Activated CD4-positive, alpha-beta T cell treated with anti-CD3 and anti-CD28 coated beads for 36 hours (primary cell): ENCODE measurements around the gene SSX4B. TPM values are rescaled to one million over a fixed set of nuclear protein-coding genes. Genes with fewer than 3 reads are reported as not detected.

ENCODE experiments used
- total RNA-seq, 2 experiments: library from RNA; stranded (reverse); gene quantifications; one replicate each; pipeline ENCODE4 v1.2.3, GENCODE V29; 2021

SSX4B gene
- total RNA-seq, 2 experiments from 2014 or later = not detected

Other genes with a start within 250 kb of the SSX4B start
- not detected for gene SSX5, start 215.2 kb downstream of the SSX4B start, total RNA-seq
- gene SSX1, start 156.6 kb downstream of the SSX4B start, total RNA-seq = not detected
- gene SSX3, start 55.3 kb downstream of the SSX4B start, total RNA-seq = not detected
- gene SSX4, start 28.4 kb downstream of the SSX4B start, total RNA-seq = not detected
- 10 to 100 TPM; 83.5 to 98.1 TPM for gene SLC38A5, start 58.3 kb upstream of the SSX4B start, total RNA-seq
- 10 to 100 TPM; 73.0 to 93.7 TPM for gene FTSJ1, start 64.2 kb upstream of the SSX4B start, total RNA-seq
- 1 to 10 TPM; 6.9 to 9.0 TPM for gene PORCN, start 97.0 kb upstream of the SSX4B start, total RNA-seq
- gene EBP, start 109.8 kb upstream of the SSX4B start, total RNA-seq = 100 to 1,000 TPM; 137 to 140 TPM
- 10 to 100 TPM; 13.2 to 15.2 TPM for gene TBC1D25, start 127.8 kb upstream of the SSX4B start, total RNA-seq
- gene RBM3, start 162.5 kb upstream of the SSX4B start, total RNA-seq = 100 to 1,000 TPM; 164 to 202 TPM
- gene WDR13, start 185.5 kb upstream of the SSX4B start, total RNA-seq = 10 to 100 TPM; 27.2 to 39.4 TPM